ENCODE results near the gene NOS3. TPM values are rescaled to one million over a fixed set of nuclear protein-coding genes. Genes with fewer than 3 reads are reported as not detected.

Gene NOS3
- total and polyA plus RNA-seq, 2 of the 13 experiments (the other 11 are each of a cell fraction or from before 2014, with no cell fraction given) = 3.7 to 7.5 TPM

- FAIRE-seq (peak; percentile 54), ATAC-seq (no peak), DNase-seq (ENCODE audit: low spot score) (no peak)
- no TSS peak for BruUV-seq (replicated peaks)
- in situ Hi-C loops (cut with HindIII; ENCODE audit: extremely low pct_ligation_motif_present, low pct_unique_long_range_greater_than_20kb) = no loop called here
- Histone ChIP-seq H3K27me3 (ENCODE audit: control insufficient read depth in 1 of 2, insufficient read depth in 2 of 2, low read length in 2 of 2) (no peaks in the 10 kb centered on the region; a peak in 1 of 5 replicates), H3K4me3 (replicated peaks in 1 of 3; ENCODE audit: insufficient read depth in 1 of 3, low read depth in 2 of 3, low read length in 3 of 3) (peak overlapping the region; percentile 69 to 92 (median 90)), H3K36me3 (replicated peaks in 1 of 2; ENCODE audit: control insufficient read depth in 1 of 2, insufficient read depth in 2 of 2, low read length in 2 of 2) (0 out of 5 replicates have a peak, but pooled peaks cover 0 to under 1% of the 10 kb centered on the region in 2 experiments), H3K27ac (ENCODE audit: extremely low read length, insufficient read depth, low read length) (peak overlapping the region; percentile 86), H3K9ac (ENCODE audit: insufficient read depth, low read depth, low read length) (peak overlapping the region; percentile 87), H4K20me1 (ENCODE audit: insufficient read depth, low read length) (peaks cover 4% of the 10 kb centered on the region; the same call in 1 of the 2 replicates), H3K9me3 (ENCODE audit: low read length) (no peaks in the 10 kb centered on the region), H2AFZ (ENCODE audit: low read length) (no peak overlapping the region), H3K4me1 (ENCODE audit: insufficient read depth, low read length) (peaks cover 49% of the 10 kb centered on the region), H3K4me2 (ENCODE audit: low read depth, low read length) (peak overlapping the region; percentile 98), H3K79me2 (ENCODE audit: insufficient read depth, low read length) (peaks cover 16% of the 10 kb centered on the region)
- CTCF ChIA-PET (ENCODE audit: low intra/inter-chr PET ratio, low total read pairs) = no interaction called here
- POLR2A ChIA-PET = interaction anchor here (0.8 to 2.0 kb wide), 5 partner anchors 18 to 31 kb away, joined by 3 to 8 read pairs (median 5); partner anchors contain the start of genes ABCB8, AGAP3, FASTK and TMUB1
- WGBS (ENCODE audit: low lambda C conversion rate) = under 1% methylated on average over 10 of the region's 18 CpGs
- intact Hi-C loops (cut with micrococcal nuclease; ENCODE audit: unreplicated experiment) = loop anchor here (1.0 to 2.0 kb wide), 3 partner anchors 28 to 52 kb away; partner anchors contain the start of genes ABCB8 and AGAP3
- TF ChIP-seq PAX8 (CRISPR knock-in tag; IDR thresholded peaks at IDR 0.05; ENCODE audit: borderline replicate concordance) (no peak), POGZ (CRISPR knock-in tag; IDR thresholded peaks at IDR 0.05) (0 out of 2 replicates have a peak, but pooled peaks have one; percentile 19), ZBTB7A (CRISPR knock-in tag; IDR thresholded peaks at IDR 0.05) (0 out of 2 replicates have a peak, but pooled peaks have one; percentile 12), ZNF639 (CRISPR knock-in tag; conservative IDR thresholded peaks at IDR 0.05) (0 out of 2 replicates have a peak, but pooled peaks have one; percentile 36), ZNF652 (CRISPR knock-in tag; IDR thresholded peaks at IDR 0.05; ENCODE audit: borderline replicate concordance, low read depth) (peak; percentile 83; the same call in 1 of the 2 replicates), HOXA9 (CRISPR knock-in tag; IDR thresholded peaks at IDR 0.05; ENCODE audit: borderline replicate concordance) (no peak), ZBTB20 (CRISPR knock-in tag; IDR thresholded peaks at IDR 0.05; ENCODE audit: borderline replicate concordance, low read depth) (0 out of 2 replicates have a peak, but pooled peaks have one; percentile 5), ATF6 (CRISPR knock-in tag; conservative IDR thresholded peaks at IDR 0.05) (no peak), ZNF607 (CRISPR knock-in tag; IDR thresholded peaks at IDR 0.05; ENCODE audit: borderline replicate concordance) (peak; percentile 2; the same call in 1 of the 2 replicates), MXD4 (CRISPR knock-in tag; IDR thresholded peaks at IDR 0.05) (no peak), MNT (IDR thresholded peaks at IDR 0.05) (peak; percentile 34), ZNF816 (CRISPR knock-in tag; IDR thresholded peaks at IDR 0.05; ENCODE audit: borderline replicate concordance) (no peak), WIZ (CRISPR knock-in tag; IDR thresholded peaks at IDR 0.05) (0 out of 2 replicates have a peak, but pooled peaks have one; percentile 12), GZF1 (CRISPR knock-in tag; IDR thresholded peaks at IDR 0.05) (peak; percentile 67; the same call in 1 of the 2 replicates), RARA (CRISPR knock-in tag; IDR thresholded peaks at IDR 0.05) (no peak), UBTF (CRISPR knock-in tag; IDR thresholded peaks at IDR 0.05) (0 out of 2 replicates have a peak, but pooled peaks have one; percentile 4)
Measured at GRCh38 chr7:151058781-151059366, 68.1 kb downstream of the NOS3 start.
